ENCODE data around the gene FBXO15.

DNA sequence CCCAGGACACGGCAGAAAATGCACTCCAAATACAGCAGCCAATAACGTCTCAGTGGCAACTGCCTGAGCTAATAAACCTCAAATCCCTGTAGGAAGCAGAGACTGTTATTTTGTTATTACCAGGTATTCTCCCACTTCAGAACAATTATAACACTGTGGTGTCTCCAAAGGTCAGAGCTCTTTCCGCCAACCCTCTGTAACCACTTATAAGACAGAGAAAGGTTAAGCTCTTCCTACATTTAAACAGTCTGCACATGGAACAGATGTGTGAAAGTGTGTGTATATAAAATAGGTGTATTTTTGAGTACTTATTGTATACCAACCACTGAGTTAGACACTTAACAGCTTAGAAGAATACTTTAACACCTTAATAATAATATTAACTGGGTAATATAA is 64.1 kb downstream of the FBXO15 start:
- TF ChIP-seq ESRRG (CRISPR knock-in tag; IDR thresholded peaks at IDR 0.05) (no peak), BACH2 (CRISPR knock-in tag; IDR thresholded peaks at IDR 0.05; ENCODE audit: borderline replicate concordance) (no peak), OSR1 (CRISPR knock-in tag; IDR thresholded peaks at IDR 0.05) (no peak), ZFP30 (CRISPR knock-in tag; IDR thresholded peaks at IDR 0.05) (no peak), RARB (CRISPR knock-in tag; IDR thresholded peaks at IDR 0.05) (no peak), TCF4 (CRISPR knock-in tag; IDR thresholded peaks at IDR 0.05; ENCODE audit: borderline replicate concordance) (no peak), ZNF8 (CRISPR knock-in tag; IDR thresholded peaks at IDR 0.05) (no peak), GLIS3 (CRISPR knock-in tag; IDR thresholded peaks at IDR 0.05) (no peak), TOX (CRISPR knock-in tag; IDR thresholded peaks at IDR 0.05; ENCODE audit: borderline replicate concordance) (no peak)
- TF ChIP-seq, protein P1, sequence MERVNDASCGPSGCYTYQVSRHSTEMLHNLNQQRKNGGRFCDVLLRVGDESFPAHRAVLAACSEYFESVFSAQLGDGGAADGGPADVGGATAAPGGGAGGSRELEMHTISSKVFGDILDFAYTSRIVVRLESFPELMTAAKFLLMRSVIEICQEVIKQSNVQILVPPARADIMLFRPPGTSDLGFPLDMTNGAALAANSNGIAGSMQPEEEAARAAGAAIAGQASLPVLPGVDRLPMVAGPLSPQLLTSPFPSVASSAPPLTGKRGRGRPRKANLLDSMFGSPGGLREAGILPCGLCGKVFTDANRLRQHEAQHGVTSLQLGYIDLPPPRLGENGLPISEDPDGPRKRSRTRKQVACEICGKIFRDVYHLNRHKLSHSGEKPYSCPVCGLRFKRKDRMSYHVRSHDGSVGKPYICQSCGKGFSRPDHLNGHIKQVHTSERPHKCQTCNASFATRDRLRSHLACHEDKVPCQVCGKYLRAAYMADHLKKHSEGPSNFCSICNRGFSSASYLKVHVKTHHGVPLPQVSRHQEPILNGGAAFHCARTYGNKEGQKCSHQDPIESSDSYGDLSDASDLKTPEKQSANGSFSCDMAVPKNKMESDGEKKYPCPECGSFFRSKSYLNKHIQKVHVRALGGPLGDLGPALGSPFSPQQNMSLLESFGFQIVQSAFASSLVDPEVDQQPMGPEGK (CRISPR knock-in tag; IDR thresholded peaks at IDR 0.05; ENCODE audit: borderline replicate concordance) = no peak
- TF ChIP-seq, protein P2, sequence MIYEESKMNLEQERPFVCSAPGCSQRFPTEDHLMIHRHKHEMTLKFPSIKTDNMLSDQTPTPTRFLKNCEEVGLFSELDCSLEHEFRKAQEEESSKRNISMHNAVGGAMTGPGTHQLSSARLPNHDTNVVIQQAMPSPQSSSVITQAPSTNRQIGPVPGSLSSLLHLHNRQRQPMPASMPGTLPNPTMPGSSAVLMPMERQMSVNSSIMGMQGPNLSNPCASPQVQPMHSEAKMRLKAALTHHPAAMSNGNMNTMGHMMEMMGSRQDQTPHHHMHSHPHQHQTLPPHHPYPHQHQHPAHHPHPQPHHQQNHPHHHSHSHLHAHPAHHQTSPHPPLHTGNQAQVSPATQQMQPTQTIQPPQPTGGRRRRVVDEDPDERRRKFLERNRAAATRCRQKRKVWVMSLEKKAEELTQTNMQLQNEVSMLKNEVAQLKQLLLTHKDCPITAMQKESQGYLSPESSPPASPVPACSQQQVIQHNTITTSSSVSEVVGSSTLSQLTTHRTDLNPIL (CRISPR knock-in tag; IDR thresholded peaks at IDR 0.05; ENCODE audit: low read depth) = no peak
- TF ChIP-seq, protein P3, sequence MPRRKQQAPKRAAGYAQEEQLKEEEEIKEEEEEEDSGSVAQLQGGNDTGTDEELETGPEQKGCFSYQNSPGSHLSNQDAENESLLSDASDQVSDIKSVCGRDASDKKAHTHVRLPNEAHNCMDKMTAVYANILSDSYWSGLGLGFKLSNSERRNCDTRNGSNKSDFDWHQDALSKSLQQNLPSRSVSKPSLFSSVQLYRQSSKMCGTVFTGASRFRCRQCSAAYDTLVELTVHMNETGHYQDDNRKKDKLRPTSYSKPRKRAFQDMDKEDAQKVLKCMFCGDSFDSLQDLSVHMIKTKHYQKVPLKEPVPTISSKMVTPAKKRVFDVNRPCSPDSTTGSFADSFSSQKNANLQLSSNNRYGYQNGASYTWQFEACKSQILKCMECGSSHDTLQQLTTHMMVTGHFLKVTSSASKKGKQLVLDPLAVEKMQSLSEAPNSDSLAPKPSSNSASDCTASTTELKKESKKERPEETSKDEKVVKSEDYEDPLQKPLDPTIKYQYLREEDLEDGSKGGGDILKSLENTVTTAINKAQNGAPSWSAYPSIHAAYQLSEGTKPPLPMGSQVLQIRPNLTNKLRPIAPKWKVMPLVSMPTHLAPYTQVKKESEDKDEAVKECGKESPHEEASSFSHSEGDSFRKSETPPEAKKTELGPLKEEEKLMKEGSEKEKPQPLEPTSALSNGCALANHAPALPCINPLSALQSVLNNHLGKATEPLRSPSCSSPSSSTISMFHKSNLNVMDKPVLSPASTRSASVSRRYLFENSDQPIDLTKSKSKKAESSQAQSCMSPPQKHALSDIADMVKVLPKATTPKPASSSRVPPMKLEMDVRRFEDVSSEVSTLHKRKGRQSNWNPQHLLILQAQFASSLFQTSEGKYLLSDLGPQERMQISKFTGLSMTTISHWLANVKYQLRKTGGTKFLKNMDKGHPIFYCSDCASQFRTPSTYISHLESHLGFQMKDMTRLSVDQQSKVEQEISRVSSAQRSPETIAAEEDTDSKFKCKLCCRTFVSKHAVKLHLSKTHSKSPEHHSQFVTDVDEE (CRISPR knock-in tag; IDR thresholded peaks at IDR 0.05) = no peak

Measured in SK-N-SH treated with all-trans-retinoic acid at 6 μM for 48 hours (cell line).